H1 (cell line): ENCODE results near the gene ADAM12. TPM values are rescaled to one million over a fixed set of nuclear protein-coding genes. Genes with fewer than 3 reads are reported as not detected.

ENCODE experiments used
- CREB1 ChIP-seq: IDR thresholded peaks from 2 replicates; pipeline ENCODE4 v1.6.1; 2012; ENCODE audit warnings: inconsistent platforms
- SIX5 ChIP-seq: IDR thresholded peaks from 2 replicates; pipeline ENCODE4 v1.6.1; 2011; ENCODE audit warnings: mild to moderate bottlenecking, low read depth, low read length
- TEAD4 ChIP-seq: IDR thresholded peaks from 2 replicates; pipeline ENCODE4 v1.6.1; 2012; ENCODE audit warnings: low read depth, low read length, inconsistent platforms, mixed read lengths
- polyA plus RNA-seq, 7 experiments: library from polyadenylated mRNA; depleted of rRNA in 3 of 7; stranded (reverse) in 5 of 7; unstranded in 2 of 7; fragments of >200 nt in 5 of 7; fragments of 200-250 nt in 2 of 7; gene quantifications; 1 replicate in 5 of 7; 2 replicates in 1 of 7; 4 replicates in 1 of 7; pipeline versions ENCODE4 v1.2.1 to v1.2.3, GENCODE V29; 2011 to 2013; ENCODE audit warnings: missing spikeins in 2 of 7, mixed read lengths in 2 of 7
- total RNA-seq: library from RNA; stranded (reverse); fragmentation: NEBNext Ultra II Directional; extraction: Animal tissue kit (Norgen Biotek cat#: 25700); gene quantifications from 2 replicates; pipeline ENCODE4 v1.2.1, GENCODE V29; 2021

Gene ADAM12
- total and polyA plus RNA-seq, 2 of the 8 experiments (the other 6 are each of a cell fraction or from before 2014, with no cell fraction given) = 0.07 to 0.17 TPM

- TF ChIP-seq CREB1 (no peak), TEAD4 (no peak), SIX5 (no peak)
- TF ChIP-seq, all 59 proteins: peak for 0
Observed at GRCh38 chr10:126243306-126243705, 145.0 kb downstream of the ADAM12 start (continued).
